Thymus (tissue), 11 donors: ENCODE measurements around the gene ATP10A. TPM values are rescaled to one million over a fixed set of nuclear protein-coding genes. Genes with fewer than 3 reads are reported as not detected.

Source experiments
- DNase-seq, 9 donors: peaks; one replicate each; pipeline ENCODE4 v3.0.0-alpha.2; 2013; ENCODE audit warnings: low spot score in 9 of 9, low read depth in 6 of 9, missing footprints in 1 of 9
- H3K27ac ChIP-seq, 2 donors: one replicate each; pipeline ENCODE4 v1.5.1; 2013; ENCODE audit warnings: control low read depth in 1 of 2, low read depth in 1 of 2, low read length in 1 of 2, mild to moderate bottlenecking in 1 of 2, moderate library complexity in 1 of 2
- H3K27me3 ChIP-seq, 2 donors: one replicate each; pipeline ENCODE4 v1.5.1; 2013; ENCODE audit warnings: low read length in 1 of 2; ENCODE audit not compliant: control insufficient read depth in 2 of 2, insufficient read depth in 1 of 2
- H3K36me3 ChIP-seq, 2 donors: one replicate each; pipeline ENCODE4 v1.5.1; 2013; ENCODE audit warnings: low read length in 1 of 2, mild to moderate bottlenecking in 1 of 2, moderate library complexity in 1 of 2; ENCODE audit not compliant: control insufficient read depth in 2 of 2, insufficient read depth in 2 of 2
- H3K4me1 ChIP-seq, 2 donors: one replicate each; pipeline ENCODE4 v1.5.1; 2013; ENCODE audit warnings: low read length in 2 of 2; ENCODE audit not compliant: control insufficient read depth in 2 of 2, insufficient read depth in 2 of 2
- H3K4me3 ChIP-seq, 2 donors: one replicate each; pipeline ENCODE4 v1.5.1; 2013; ENCODE audit warnings: low read length in 2 of 2, control low read depth in 1 of 2, mild to moderate bottlenecking in 1 of 2
- H3K9me3 ChIP-seq, 2 donors: one replicate each; pipeline ENCODE4 v1.5.1; 2013; ENCODE audit warnings: low read length in 1 of 2, mild to moderate bottlenecking in 1 of 2; ENCODE audit not compliant: control insufficient read depth in 2 of 2, insufficient read depth in 1 of 2
- WGBS: extraction: QIAGEN DNeasy Blood & Tissue Kit; methylation state at CpG from one replicate; pipeline ENCODE4 v1.1.7; 2013; 5-methylcytosine and 5-hydroxymethylcytosine counted together
- polyA plus RNA-seq: library from polyadenylated mRNA; stranded (reverse); fragments of 200-250 nt; gene quantifications from one replicate; pipeline ENCODE4 v1.2.3, GENCODE V29; 2013
- total RNA-seq: library from RNA; stranded (reverse); fragments of 120-200 nt; gene quantifications from one replicate; pipeline ENCODE4 v1.2.4, GENCODE V29; 2013
- donor health status: healthy.

Gene ATP10A
- total and polyA plus RNA-seq, 2 donors = 2.4 to 2.6 TPM

DNA sequence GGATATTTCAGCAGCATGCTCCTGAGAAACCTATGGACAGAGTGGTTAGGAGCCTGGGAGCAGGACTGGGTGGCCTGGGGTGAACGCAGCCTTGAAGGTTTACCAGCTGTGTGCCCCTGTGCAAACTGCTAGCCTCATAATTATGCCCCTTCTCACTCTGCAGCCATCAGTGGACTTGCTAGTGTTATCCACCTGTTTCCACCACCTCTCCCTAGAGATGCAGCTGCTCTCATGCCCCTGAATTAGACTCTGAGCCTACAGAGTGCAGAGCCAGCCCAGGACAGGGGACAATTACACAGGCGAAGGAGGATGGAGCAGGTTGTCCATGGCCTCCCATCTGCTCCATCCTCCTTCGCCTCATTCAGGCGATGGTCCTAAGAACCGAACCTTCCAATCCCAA, 175.9 kb downstream of the ATP10A start:
- Histone ChIP-seq H3K4me1 (no peaks in the 10 kb centered on the region), H3K4me3 (no peak overlapping the region), H3K27me3 (no peaks in the 10 kb centered on the region), H3K9me3 (no peaks in the 10 kb centered on the region), H3K36me3 (no peaks in the 10 kb centered on the region), H3K27ac (no peak overlapping the region)
- DNase-seq = no peak
- 97% methylated on average over 5 of the region's 5 CpGs for WGBS

GRCh38 chr15:25686780-25687179, 176.3 kb downstream of the ATP10A start:
- WGBS = no CpG with 5 or more reads among the region's 6 CpGs
- DNase-seq = no peak
- H3K4me1 ChIP-seq = no peaks in the 10 kb centered on the region
- no peaks in the 10 kb centered on the region for H3K27me3 ChIP-seq
- H3K4me3 ChIP-seq = no peak overlapping the region
- H3K36me3 ChIP-seq = no peaks in the 10 kb centered on the region
- H3K27ac ChIP-seq = no peak overlapping the region
- H3K9me3 ChIP-seq = no peaks in the 10 kb centered on the region

DNA sequence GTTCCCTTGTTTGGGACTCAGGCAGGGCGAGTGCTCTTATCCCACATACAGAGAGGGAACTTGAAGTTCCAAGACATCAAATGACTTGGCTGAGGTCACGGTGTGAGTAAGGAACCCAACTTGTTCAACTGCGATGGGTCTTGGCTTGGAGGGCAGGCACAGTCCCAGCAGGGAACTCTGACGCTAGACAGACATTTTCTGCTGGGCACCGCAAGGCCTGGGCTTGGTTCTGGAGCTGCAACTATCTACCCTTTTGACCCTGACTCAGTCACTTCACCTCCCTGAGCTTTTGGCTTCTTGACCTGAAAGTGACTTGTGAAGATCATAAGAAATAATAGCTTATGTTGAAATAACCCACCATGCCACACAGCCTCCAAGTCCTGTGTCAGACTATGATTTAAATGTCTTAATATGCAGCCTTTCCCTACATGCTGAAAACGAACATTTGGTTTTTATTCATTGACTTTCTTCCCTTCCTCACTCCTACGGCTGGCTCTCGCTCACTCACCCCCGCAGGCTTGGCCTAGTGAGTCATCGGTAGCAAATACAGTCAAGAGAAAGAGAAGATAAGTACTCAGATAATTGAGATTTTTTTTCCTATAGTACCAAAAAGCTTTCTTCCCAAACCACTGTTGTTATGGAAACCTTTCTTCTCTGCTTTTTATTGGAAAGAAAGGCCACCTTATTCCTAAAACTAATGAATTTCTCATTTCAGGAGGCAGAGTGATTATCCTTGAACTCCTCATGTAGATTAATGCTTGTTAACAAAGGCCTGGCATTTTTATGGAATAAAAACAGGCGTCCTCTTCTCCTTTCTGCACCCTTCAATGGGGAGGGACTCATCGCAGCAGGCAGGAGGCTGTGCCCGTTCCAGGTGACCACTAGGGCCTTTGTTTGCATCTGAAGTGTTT, 178.4 kb downstream of the ATP10A start:
- DNase-seq = no peak
- H3K36me3 ChIP-seq = no peaks in the 10 kb centered on the region
- H3K27ac ChIP-seq = no peak overlapping the region

GRCh38 chr15:25683911-25684310, 179.2 kb downstream of the ATP10A start:
- no peak for DNase-seq
- Histone ChIP-seq H3K36me3 (no peaks in the 10 kb centered on the region), H3K4me1 (no peaks in the 10 kb centered on the region), H3K27ac (no peak overlapping the region), H3K27me3 (no peaks in the 10 kb centered on the region), H3K4me3 (no peak overlapping the region), H3K9me3 (no peaks in the 10 kb centered on the region)
- WGBS = 95% methylated on average over 3 of the region's 3 CpGs

More for the DNA sequence above, 178.4 kb downstream of the ATP10A start:
- 94% methylated on average over 13 of the region's 13 CpGs for WGBS
- Histone ChIP-seq H3K9me3 (no peaks in the 10 kb centered on the region), H3K4me1 (no peaks in the 10 kb centered on the region), H3K27me3 (no peaks in the 10 kb centered on the region), H3K4me3 (no peak overlapping the region)

GRCh38 chr15:25683415-25683814, 179.7 kb downstream of the ATP10A start:
- Histone ChIP-seq H3K27ac (no peak overlapping the region), H3K27me3 (no peaks in the 10 kb centered on the region), H3K4me3 (no peak overlapping the region), H3K4me1 (no peaks in the 10 kb centered on the region), H3K9me3 (no peaks in the 10 kb centered on the region), H3K36me3 (no peaks in the 10 kb centered on the region)
- whole genome bisulfite sequencing = 92% methylated on average over 6 of the region's 6 CpGs
- no peak for DNase-seq

DNA sequence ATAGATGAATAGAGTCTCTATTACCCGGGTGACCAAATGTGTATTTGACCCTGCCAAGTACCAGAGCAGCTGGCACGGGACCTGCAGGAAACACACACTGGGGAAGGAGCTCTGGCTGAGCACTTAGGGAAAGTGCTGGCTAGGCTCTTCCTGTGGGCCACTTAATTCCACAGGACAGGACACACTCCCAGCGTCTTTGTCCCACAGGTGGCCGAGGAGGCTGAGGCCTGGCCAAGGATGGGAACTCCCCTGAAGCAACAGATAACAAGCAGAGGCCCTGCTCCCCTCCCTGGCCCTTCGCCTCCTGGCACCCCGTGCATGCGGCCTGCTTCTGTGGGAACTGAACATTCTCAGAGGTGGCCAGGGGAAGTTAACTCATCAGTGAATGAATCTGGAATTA, 180.8 kb downstream of the ATP10A start:
- DNase-seq = no peak
- Histone ChIP-seq H3K27ac (no peak overlapping the region), H3K9me3 (no peaks in the 10 kb centered on the region), H3K4me3 (no peak overlapping the region), H3K4me1 (no peaks in the 10 kb centered on the region), H3K27me3 (no peaks in the 10 kb centered on the region), H3K36me3 (no peaks in the 10 kb centered on the region)
- 88% methylated on average over 7 of the region's 7 CpGs for WGBS

DNA sequence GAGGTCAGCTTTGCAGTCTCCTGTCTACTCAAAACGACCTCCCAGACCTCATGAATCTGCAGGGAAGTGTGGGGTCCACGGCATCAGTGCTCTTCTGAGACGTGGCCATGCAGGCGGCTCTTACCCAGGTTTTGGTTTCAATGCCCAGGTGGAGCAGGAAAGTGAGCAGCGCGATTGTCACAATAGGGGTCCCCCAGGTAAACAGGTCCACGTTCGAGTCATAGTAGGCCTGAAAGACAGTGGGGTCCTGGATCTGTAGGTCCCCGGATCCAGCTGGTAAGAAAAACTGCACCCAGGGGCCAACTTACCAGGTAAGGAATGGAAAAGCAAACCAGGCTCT, 182.5 kb downstream of the ATP10A start:
- WGBS = 89% methylated on average over 9 of the region's 9 CpGs
- Histone ChIP-seq H3K4me1 (no peaks in the 10 kb centered on the region), H3K27me3 (no peaks in the 10 kb centered on the region), H3K4me3 (no peak overlapping the region), H3K27ac (no peak overlapping the region), H3K9me3 (no peaks in the 10 kb centered on the region), H3K36me3 (no peaks in the 10 kb centered on the region)
- no peak for DNase-seq

DNA sequence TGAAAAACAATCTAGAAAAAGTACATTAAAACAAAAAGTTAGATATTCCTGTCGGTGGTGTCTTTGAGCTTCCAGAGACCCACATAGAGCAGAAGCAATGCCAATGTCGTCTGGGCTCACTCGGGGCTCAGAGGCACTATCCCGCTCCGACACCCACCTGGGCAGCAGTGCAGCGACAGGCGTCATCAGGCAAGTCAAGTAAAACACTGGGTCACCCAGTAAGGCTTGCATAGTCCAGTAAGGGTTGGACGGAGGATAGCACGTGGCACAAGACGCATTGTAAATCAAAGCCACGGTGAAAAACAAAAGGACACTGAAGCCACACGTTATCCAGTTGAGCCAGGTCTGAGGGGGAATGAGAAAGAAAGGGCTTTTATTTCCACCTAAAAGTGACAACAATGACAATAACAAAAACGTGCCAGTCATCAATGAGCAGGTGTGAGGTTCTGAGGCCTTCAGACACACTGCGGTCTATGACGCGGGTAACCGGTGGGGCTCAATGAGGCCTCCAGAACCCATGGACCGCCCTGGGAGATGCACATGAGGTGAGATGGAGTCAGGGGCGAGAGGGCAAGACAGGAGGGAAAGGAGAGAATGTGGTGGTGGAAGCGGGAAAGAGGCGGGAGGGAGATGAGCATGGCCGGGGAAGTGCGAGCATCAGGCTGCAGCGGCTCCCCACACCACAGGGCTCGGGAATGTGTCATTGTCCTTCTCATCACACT, 183.0 kb downstream of the ATP10A start:
- WGBS = 92% methylated on average over 25 of the region's 25 CpGs
- H3K4me1 ChIP-seq = no peaks in the 10 kb centered on the region

GRCh38 chr15:25679492-25679891, 183.6 kb downstream of the ATP10A start:
- Histone ChIP-seq H3K9me3 (no peaks in the 10 kb centered on the region), H3K27me3 (no peaks in the 10 kb centered on the region), H3K4me3 (no peak overlapping the region), H3K36me3 (no peaks in the 10 kb centered on the region), H3K27ac (no peak overlapping the region), H3K4me1 (no peaks in the 10 kb centered on the region)
- no peak for DNase-seq
- 96% methylated on average over 11 of the region's 11 CpGs for WGBS

More for the DNA sequence above, 183.0 kb downstream of the ATP10A start:
- Histone ChIP-seq H3K9me3 (no peaks in the 10 kb centered on the region), H3K36me3 (no peaks in the 10 kb centered on the region), H3K27ac (no peak overlapping the region), H3K27me3 (no peaks in the 10 kb centered on the region), H3K4me3 (no peak overlapping the region)
- no peak for DNase-seq
